Muscle of arm (tissue), 14 donors: ENCODE data around the gene ARHGEF12. TPM values are rescaled to one million over a fixed set of nuclear protein-coding genes. Genes with fewer than 3 reads are reported as not detected.
A peak's percentile ranks its signal among the peaks of the same experiment; 100 is the strongest.

ENCODE experiments used
- DNase-seq: peaks from one replicate; pipeline ENCODE4 v3.0.0-alpha.2; 2013
- long read RNA-seq, 11 donors: transcript quantifications; one replicate each; lab custom pipeline, GENCODE V29; 2026
- polyA plus RNA-seq, 12 donors: library from polyadenylated mRNA; unstranded; fragments of 120-200 nt; gene quantifications; one replicate each; pipeline ENCODE4 v1.2.1, GENCODE V29; 2013; ENCODE audit not compliant: insufficient read length in 12 of 12

ARHGEF12 gene
- polyA plus RNA-seq = 10 to 100 TPM in 11 of 12 donors, not detected in 1; 31.8 to 59.6 (median 42.6) TPM
- long read RNA-seq, donor 1, partial matches to known transcripts = 6 of 6 reads
- long read RNA-seq, donor 1, other reads (novel, unspliced or antisense) = 0 of 6 reads
- long read RNA-seq, donor 2, partial matches to known transcripts = 0 of 1 reads
- long read RNA-seq, donor 2, other reads (novel, unspliced or antisense) = 0 of 1 reads
- long read RNA-seq, donor 3, partial matches to known transcripts = 0 of 1 reads
- long read RNA-seq, donor 3, other reads (novel, unspliced or antisense) = 0 of 1 reads
- long read RNA-seq, donor 4 = 0 reads
- long read RNA-seq, donor 5 = 0 reads
- long read RNA-seq, donor 6, full-length matches to known transcripts = 2 of 2 reads
- long read RNA-seq, donor 6, partial matches to known transcripts = 0 of 2 reads
- long read RNA-seq, donor 6, other reads (novel, unspliced or antisense) = 0 of 2 reads
- long read RNA-seq, donor 7, partial matches to known transcripts = 0 of 1 reads
- long read RNA-seq, donor 7, other reads (novel, unspliced or antisense) = 0 of 1 reads
- long read RNA-seq, donor 8 = 0 reads
- long read RNA-seq, donor 9 = 0 reads
- long read RNA-seq, donor 10, partial matches to known transcripts = 0 of 2 reads
- long read RNA-seq, donor 10, other reads (novel, unspliced or antisense) = 0 of 2 reads
- long read RNA-seq, donor 11 = 0 reads

- peak; percentile 97 for DNase-seq
Observed at GRCh38 chr11:120335908-120336640, at the start of gene ARHGEF12. Gene ARHGEF12 (plus strand): TSS chr11:120336413. CDS start chr11:120337244, 831 bp downstream.

- DNase-seq = no peak
Observed at GRCh38 chr11:120288021-120288420, 48.2 kb upstream of the ARHGEF12 start.

GRCh38 chr11:120289426-120289825, 46.8 kb upstream of the ARHGEF12 start:
- no peak for DNase-seq

- no peak for DNase-seq
Observed at GRCh38 chr11:120290956-120291355, 45.3 kb upstream of the ARHGEF12 start.

GRCh38 chr11:120293038-120293800, 43.0 kb upstream of the ARHGEF12 start:
- no peak for DNase-seq

- DNase-seq = no peak
Observed at GRCh38 chr11:120294096-120294495, 42.1 kb upstream of the ARHGEF12 start.

- DNase-seq = no peak
Observed at GRCh38 chr11:120295099-120295498, 41.1 kb upstream of the ARHGEF12 start.

GRCh38 chr11:120296554-120296953, 39.7 kb upstream of the ARHGEF12 start:
- no peak for DNase-seq

GRCh38 chr11:120298461-120298860, 37.8 kb upstream of the ARHGEF12 start:
- no peak for DNase-seq

GRCh38 chr11:120302001-120302805, 34.0 kb upstream of the ARHGEF12 start:
- DNase-seq = no peak

GRCh38 chr11:120303004-120303637, 33.1 kb upstream of the ARHGEF12 start:
- DNase-seq = peak; percentile 71

- no peak for DNase-seq
Observed at GRCh38 chr11:120304526-120304925, 31.7 kb upstream of the ARHGEF12 start.

- DNase-seq = no peak
Observed at GRCh38 chr11:120305286-120305685, 30.9 kb upstream of the ARHGEF12 start.

GRCh38 chr11:120306519-120307242, 29.5 kb upstream of the ARHGEF12 start:
- no peak for DNase-seq

- DNase-seq = no peak
Observed at GRCh38 chr11:120307476-120307875, 28.7 kb upstream of the ARHGEF12 start.

- DNase-seq = no peak
Observed at GRCh38 chr11:120308081-120308480, 28.1 kb upstream of the ARHGEF12 start.

GRCh38 chr11:120310870-120311269, 25.3 kb upstream of the ARHGEF12 start:
- no peak for DNase-seq

GRCh38 chr11:120314861-120315260, 21.4 kb upstream of the ARHGEF12 start:
- no peak for DNase-seq

- no peak for DNase-seq
Observed at GRCh38 chr11:120316880-120317688, 19.1 kb upstream of the ARHGEF12 start.
